Cardiac muscle cell (in vitro differentiated cells and primary cell): ENCODE results near the gene TSPEAR. TPM values are rescaled to one million over a fixed set of nuclear protein-coding genes. Genes with fewer than 3 reads are reported as not detected.
"Not testable (repeated sequence)": the region's sequence is repeated elsewhere in the genome, so short reads cannot be mapped to it uniquely, and the experiment has no call there.

Experiments
- DNase-seq, 2 donors: peaks; one replicate each; pipeline versions ENCODE4 v3.0.0 to v3.0.0-alpha.2; 2010 to 2017; ENCODE audit warnings: low read depth in 1 of 2, low spot score in 1 of 2
- H3K27ac ChIP-seq: fragments of 200-600 bp; sonication (generic); 2 replicates; pipeline ENCODE4 v1.5.1; 2016
- H3K27me3 ChIP-seq: fragments of 200-600 bp; sonication (generic); 2 replicates; pipeline ENCODE4 v1.6.0; 2016; ENCODE audit warnings: control low read depth
- H3K36me3 ChIP-seq: fragments of 200-600 bp; sonication (generic); 2 replicates; pipeline ENCODE4 v1.5.1; 2016; ENCODE audit warnings: control low read depth
- H3K4me1 ChIP-seq: fragments of 200-600 bp; sonication (generic); 2 replicates; pipeline ENCODE4 v1.8.1; 2017; ENCODE audit warnings: low read depth, mild to moderate bottlenecking, mixed run types
- H3K4me3 ChIP-seq: fragments of 200-600 bp; sonication (generic); 2 replicates; pipeline ENCODE4 v1.5.1; 2016; ENCODE audit warnings: mild to moderate bottlenecking
- H3K9me3 ChIP-seq: fragments of 200-600 bp; sonication (generic); 2 replicates; pipeline ENCODE4 v1.5.1; 2017; ENCODE audit warnings: low read depth, mild to moderate bottlenecking, control low read depth
- polyA plus RNA-seq: library from polyadenylated mRNA; unstranded; fragments of >200 nt; fragmentation: Nextera tagmentation; extraction: Ambion mirVana; gene quantifications from 2 replicates; pipeline ENCODE4 v1.2.1, GENCODE V29; 2016
- total RNA-seq: library from RNA; depleted of rRNA; stranded (reverse); fragments of >200 nt; gene quantifications from 2 replicates; pipeline ENCODE4 v1.2.3, GENCODE V29; 2016
- TF ChIP-seq, protein P1 (sequence below): IDR thresholded peaks from 2 replicates; pipeline ENCODE4 v1.5.1; 2012; ENCODE audit warnings: low read depth, mild to moderate bottlenecking, low read length

The TSPEAR gene
- total and polyA plus RNA-seq, 2 experiments from 2014 or later: 2.8 to 3.4 TPM

DNA sequence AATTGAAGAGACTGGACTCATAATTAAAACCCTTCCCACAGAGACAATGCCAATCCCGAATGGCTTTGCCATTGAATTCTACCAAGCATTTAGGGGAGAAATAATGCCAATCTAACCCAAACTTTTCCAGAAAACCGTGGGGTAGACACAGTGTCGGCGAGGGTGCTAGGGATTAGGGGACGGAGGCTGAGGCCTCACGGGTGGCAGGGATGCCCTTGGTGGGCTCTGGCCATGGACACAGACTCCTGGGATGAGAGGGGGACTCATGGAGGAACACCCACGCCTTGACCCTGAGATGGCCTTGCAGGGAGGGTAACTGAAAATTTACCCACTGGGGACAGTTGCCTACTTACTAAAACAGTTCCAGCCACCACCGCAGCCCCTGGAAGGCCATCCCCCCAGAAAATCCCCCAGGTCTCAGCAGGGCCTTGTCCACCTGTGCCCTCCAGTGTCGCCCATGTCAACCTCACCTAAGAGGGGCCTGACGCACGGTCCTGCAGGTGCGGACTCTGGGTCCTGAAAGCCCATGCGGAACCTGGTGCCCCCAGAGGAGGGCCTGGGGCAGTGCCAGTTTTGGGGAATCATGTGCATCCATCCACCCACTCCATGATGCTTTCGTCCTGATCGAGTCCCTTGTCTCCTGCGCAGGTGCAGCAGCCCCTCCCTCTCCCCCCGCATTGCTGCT is 132.9 kb downstream of the TSPEAR start:
- TF ChIP-seq, protein P1, sequence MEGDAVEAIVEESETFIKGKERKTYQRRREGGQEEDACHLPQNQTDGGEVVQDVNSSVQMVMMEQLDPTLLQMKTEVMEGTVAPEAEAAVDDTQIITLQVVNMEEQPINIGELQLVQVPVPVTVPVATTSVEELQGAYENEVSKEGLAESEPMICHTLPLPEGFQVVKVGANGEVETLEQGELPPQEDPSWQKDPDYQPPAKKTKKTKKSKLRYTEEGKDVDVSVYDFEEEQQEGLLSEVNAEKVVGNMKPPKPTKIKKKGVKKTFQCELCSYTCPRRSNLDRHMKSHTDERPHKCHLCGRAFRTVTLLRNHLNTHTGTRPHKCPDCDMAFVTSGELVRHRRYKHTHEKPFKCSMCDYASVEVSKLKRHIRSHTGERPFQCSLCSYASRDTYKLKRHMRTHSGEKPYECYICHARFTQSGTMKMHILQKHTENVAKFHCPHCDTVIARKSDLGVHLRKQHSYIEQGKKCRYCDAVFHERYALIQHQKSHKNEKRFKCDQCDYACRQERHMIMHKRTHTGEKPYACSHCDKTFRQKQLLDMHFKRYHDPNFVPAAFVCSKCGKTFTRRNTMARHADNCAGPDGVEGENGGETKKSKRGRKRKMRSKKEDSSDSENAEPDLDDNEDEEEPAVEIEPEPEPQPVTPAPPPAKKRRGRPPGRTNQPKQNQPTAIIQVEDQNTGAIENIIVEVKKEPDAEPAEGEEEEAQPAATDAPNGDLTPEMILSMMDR: no peak
- no peak overlapping the region for H3K27ac ChIP-seq
- no peaks in the 10 kb centered on the region for H3K36me3 ChIP-seq
- H3K27me3 ChIP-seq: no peaks in the 10 kb centered on the region
- no peak overlapping the region for H3K4me3 ChIP-seq
- peaks cover 5% of the 10 kb centered on the region for H3K4me1 ChIP-seq
- no peaks in the 10 kb centered on the region for H3K9me3 ChIP-seq
- DNase-seq: no peak

DNA sequence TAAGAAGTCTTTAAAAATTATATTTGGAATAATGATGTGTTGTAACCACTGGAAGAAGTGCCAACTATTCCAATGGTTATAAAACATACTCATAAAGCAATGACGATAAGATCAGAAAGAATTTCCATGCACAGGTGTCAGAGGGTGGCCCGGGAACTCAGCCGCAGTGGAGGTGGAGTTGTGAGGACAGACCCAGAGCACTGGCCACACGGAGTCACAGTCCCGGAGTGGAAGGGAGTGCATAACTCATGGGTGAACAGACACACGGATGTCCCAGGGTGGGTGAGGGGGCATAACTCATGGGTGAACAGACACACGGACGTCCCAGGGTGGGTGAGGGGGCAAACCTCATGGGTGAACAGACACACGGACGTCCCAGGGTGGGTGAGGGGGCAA is 135.3 kb downstream of the TSPEAR start:
- H3K4me3 ChIP-seq: no peak overlapping the region
- no peaks in the 10 kb centered on the region for H3K27me3 ChIP-seq
- TF ChIP-seq, protein P1: no peak
- no peak overlapping the region for H3K27ac ChIP-seq
- no peaks in the 10 kb centered on the region for H3K36me3 ChIP-seq
- DNase-seq: no peak
- no peaks in the 10 kb centered on the region for H3K4me1 ChIP-seq
- H3K9me3 ChIP-seq: no peaks in the 10 kb centered on the region

- Histone ChIP-seq H3K9me3 (no peaks in the 10 kb centered on the region), H3K27ac (no peak overlapping the region), H3K27me3 (no peaks in the 10 kb centered on the region), H3K36me3 (no peaks in the 10 kb centered on the region), H3K4me1 (no peaks in the 10 kb centered on the region), H3K4me3 (no peak overlapping the region)
- no peak for DNase-seq
- TF ChIP-seq, protein P1: no peak
Observed at GRCh38 chr21:44575307-44576024, 135.9 kb downstream of the TSPEAR start.

DNA sequence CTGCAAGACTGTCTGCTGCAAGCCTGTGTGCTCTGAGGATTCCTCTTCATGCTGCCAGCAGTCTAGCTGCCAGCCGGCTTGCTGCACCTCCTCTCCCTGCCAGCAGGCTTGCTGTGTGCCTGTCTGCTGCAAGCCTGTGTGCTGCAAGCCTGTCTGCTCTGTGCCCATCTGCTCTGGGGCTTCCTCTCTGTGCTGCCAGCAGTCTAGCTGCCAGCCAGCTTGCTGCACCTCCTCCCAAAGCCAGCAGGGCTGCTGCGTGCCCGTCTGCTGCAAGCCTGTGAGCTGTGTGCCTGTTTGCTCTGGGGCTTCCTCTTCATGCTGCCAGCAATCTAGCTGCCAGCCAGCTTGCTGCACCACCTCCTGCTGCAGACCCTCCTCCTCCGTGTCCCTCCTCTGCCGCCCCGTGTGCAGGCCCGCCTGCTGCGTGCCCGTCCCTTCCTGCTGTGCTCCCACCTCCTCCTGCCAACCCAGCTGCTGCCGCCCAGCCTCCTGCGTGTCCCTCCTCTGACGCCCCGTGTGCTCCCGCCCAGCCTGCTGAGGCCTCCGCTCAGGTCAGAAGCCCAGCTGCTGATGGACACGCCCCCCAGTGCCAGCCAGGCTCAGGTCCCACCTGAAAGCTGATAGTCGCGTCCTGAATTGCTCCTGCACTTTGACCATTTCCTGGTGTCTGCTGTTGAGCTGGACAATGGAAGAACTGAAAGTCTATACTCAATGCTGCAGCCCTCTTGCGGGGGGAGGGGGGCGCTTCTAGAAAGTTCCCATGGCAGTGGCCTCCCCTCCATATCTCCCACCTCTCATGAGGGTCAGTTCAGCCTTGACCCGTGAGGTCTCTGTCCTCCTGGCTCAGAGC is 136.7 kb downstream of the TSPEAR start:
- no peaks in the 10 kb centered on the region for H3K36me3 ChIP-seq
- TF ChIP-seq, protein P1: no peak
- H3K9me3 ChIP-seq: no peaks in the 10 kb centered on the region
- no peak for DNase-seq
- H3K4me3 ChIP-seq: no peak overlapping the region
- no peak overlapping the region for H3K27ac ChIP-seq
- no peaks in the 10 kb centered on the region for H3K27me3 ChIP-seq
- no peaks in the 10 kb centered on the region for H3K4me1 ChIP-seq

DNA sequence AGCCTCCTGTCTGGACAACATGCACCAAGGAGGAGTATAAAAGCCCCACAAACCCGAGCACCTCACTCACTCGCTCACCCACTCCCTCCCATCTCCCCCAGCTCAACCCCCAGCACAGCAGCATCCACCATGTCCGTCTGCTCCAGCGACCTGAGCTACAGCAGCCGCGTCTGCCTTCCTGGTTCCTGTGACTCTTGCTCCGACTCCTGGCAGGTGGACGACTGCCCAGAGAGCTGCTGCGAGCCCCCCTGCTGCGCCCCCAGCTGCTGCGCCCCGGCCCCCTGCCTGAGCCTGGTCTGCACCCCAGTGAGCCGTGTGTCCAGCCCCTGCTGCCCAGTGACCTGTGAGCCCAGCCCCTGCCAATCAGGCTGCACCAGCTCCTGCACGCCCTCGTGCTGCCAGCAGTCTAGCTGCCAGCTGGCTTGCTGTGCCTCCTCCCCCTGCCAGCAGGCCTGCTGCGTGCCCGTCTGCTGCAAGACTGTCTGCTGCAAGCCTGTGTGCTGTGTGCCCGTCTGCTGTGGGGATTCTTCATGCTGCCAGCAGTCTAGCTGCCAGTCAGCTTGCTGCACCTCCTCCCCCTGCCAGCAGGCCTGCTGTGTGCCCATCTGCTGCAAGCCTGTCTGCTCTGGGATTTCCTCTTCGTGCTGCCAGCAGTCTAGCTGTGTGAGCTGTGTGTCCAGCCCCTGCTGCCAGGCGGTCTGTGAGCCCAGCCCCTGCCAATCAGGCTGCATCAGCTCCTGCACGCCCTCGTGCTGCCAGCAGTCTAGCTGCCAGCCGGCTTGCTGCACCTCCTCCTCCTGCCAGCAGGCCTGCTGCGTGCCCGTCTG is 137.5 kb downstream of the TSPEAR start, which contains the start of gene KRTAP10-4:
KRTAP10-4 (plus strand) TSS at position 100 of the 827 bp plus-strand sequence; CDS start at position 130, 30 bp downstream.
- not testable (repeated sequence) for H3K4me3 ChIP-seq, DNase-seq, H3K27me3 ChIP-seq, H3K27ac ChIP-seq, H3K36me3 ChIP-seq, H3K9me3 ChIP-seq, H3K4me1 ChIP-seq
